SHP77 (cell line): ENCODE measurements around the gene MAPRE2.
"Not testable (repeated sequence)": the region's sequence is repeated elsewhere in the genome, so short reads cannot be mapped to it uniquely, and the experiment has no call there.

Source experiments
- DNase-seq, 2 experiments: peaks; one replicate each; lab custom pipeline; 2025; lab: John Stamatoyannopoulos, UW

MAPRE2 gene

DNA sequence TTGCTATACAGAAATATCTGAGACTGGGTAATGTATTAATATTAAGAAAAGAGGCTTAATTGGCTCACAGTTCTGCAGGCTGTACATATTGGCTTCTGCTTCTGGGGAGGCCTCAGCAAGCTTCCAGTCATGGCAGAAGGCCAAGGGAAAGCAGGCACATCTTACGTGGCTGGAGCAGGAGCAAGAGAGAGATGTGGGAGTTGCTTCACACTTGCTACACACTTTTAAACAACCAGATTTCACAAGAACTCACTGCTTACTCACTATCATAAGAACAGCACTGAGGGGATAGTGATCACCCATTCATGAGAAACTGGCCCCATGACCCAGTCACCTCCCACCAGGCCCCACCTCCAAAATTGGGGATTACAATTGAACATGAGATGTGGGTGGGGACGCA, 50.6 kb downstream of the MAPRE2 start:
- no peak for DNase-seq

GRCh38 chr18:35095983-35096676, 54.9 kb downstream of the MAPRE2 start:
- DNase-seq: no peak

GRCh38 chr18:35096677-35097011, 55.4 kb downstream of the MAPRE2 start:
- DNase-seq: no peak

DNA sequence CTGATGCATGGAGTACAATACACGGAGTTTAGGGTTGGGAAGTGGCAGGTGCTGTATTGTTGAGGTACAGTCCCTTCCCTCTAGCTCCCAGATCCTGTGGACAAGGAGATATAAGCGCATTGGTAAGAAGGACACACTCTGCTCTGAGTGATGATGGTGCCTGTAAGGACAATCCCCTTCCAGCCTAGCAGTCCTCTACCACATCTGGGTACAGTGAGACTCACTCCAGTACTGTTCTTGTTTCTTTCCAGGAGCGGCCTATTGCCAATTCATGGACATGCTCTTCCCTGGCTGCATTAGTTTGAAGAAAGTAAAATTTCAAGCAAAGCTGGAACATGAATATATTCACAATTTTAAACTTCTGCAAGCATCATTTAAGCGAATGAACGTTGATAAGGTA, 56.0 kb downstream of the MAPRE2 start:
- no peak for DNase-seq

GRCh38 chr18:35097763-35098162, 56.5 kb downstream of the MAPRE2 start:
- no peak for DNase-seq

- no peak for DNase-seq
Observed at GRCh38 chr18:35099911-35100310, 58.7 kb downstream of the MAPRE2 start.

DNA sequence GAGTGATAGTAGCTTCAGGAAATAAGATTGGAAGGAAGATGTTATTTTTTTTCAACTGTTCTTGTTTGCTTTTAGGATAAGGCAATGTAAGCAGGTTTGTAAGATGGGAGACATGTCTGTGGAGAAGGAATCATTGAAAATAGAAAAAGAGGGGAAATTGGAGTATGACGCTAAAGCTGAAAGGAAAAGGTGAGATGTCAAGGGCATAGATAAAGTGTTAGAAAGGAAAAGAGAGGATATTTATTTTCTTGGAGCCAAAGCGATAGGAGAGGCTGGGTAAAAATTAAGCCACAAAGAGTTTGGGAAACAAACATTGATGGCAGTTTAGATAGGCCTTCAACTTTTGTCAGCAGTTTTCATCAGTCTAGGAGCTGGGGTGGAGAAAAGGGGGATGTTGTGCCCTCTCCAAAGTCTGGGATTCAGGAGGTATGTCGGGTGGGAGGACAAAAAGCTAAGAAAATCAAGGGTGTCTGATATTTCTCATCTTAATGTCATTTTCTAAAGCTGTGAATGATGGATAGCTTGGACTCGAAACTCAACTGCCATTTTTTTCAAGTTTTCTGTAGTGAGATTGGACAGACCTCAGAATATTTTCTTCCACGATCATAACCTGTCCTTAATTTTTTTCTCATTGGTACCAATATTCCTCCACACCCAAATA, 63.3 kb downstream of the MAPRE2 start:
- DNase-seq: no peak

DNA sequence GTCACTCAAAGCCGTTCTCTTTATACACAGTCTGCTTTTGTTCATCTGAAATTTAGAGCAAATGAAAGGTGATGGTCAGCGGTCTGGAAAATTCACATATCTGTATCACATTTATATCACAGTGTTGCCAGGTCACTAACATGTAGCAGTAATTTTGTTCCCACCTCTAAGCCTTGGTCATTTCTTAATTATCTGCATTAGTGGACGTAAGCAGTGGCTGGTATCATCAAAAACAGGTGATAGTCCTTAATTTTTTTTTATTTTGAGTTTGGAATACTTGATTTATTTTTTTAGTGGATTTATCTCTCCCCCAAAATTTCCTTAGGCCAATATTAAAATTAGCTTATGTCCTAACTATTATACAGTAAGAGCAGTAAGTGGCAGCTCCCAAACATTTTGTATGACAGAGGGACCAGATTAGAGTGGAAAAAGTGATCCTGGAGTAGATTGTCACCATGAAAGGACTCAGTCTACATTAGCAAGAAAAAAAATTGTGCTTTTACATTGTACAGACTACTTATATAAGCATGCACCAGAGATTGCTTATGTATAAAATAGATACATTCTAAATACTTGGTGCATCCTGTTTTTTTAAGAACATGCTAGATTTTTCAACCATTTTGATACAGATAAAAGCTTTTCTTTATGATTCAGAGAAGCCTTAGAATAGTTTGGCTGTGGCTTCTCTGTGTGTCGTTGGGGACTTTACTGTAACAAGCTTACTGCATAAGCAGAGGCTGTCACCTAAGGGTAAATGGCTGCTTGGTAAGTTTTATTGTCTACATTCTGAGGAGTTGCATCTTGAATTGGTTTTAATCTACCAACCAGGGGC, 65.0 kb downstream of the MAPRE2 start:
- DNase-seq: no peak

DNA sequence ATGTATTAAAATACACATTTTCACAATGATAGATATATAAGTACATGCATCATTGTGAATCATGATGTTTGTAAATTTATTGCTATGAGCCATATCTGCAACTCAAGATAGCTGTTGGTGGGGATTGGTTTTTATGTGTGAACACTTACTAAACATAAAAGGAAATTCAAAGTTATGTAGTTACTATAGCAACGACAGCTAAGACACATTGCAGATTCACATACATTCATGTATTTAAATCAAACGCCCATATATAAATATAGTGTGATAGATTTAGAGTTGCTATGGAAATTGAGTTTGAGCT, 65.6 kb downstream of the MAPRE2 start:
- DNase-seq: no peak

DNA sequence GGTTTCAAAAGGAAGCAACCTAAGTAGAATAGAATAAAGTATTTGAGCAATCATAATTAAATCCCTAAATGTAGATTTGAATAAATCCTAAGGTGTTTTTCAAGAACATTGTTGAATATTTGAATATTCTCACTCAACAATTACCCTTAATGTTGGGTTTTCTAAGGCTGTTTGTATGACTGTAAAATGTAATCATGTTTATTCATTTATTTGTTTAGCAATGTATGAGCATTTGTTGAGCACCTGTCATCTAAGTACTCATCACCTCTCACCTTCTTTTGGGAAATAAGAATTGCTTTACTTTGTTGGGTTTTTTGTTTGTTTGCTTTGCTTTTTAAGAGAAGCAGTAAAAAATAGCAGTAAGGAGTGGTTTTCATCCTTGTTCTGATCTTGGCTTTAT, 66.0 kb downstream of the MAPRE2 start:
- DNase-seq: no peak

DNA sequence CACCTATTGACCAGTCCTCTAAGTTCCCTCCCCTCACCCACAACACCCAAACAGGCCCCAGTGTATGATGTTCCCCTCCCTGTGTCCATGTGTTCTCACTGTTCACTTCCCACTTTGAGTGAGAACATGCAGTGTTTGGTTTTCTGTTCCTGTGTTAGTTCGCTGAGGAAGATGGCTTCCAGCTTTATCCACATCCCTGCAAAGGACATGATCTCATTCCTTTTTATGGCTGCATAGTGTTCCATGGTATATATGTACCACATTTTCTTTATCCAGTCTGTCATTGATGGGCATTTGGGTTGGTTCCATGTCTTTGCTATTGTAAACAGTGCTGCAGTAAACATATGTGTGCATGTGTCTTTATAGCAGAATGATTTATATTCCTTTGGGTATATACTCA, 66.9 kb downstream of the MAPRE2 start:
- DNase-seq: not testable (repeated sequence)

GRCh38 chr18:35110059-35110458, 68.8 kb downstream of the MAPRE2 start:
- DNase-seq: no peak

DNA sequence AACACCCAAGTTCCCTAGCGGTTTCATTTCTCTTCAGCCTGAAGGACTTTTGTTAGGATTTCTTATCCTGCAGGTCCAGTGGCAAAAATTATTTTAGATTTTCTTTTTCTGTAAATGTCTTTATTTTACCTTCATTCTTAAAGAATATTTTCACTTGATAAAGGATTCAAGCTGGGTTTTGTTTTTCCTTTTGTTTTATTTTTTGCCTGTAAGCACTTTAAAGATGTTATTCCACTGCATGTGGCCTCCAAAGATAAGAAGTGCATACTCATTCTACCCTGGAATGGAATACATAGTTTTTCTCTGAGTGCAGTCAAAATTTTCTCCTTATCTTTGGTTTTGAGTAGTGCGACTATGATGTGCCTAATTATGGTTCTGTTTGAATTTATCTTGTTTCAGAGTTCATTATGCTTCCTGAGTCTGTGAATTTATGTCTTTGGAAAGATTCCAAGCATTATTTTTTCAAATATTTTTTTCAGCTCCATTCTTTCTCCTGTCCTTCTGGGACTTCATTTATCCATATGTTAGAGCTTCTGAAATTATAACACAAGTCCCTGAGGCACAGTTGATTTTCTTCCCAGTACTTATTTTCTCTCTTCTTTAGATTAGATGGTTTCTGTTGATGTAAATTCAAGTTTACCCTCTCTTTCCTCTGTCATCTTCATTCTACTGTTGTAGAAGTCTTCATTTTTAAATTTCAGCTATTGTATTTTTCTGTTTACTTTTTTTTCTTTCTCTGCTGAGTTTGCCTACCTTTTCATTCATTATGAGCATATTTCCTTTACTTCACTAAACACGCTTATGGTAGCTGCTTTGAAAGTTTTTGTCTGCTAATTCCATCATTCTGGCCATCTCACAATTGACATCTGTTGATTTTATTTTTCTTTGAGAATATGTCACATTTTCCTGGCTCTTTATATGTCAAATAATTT, 69.6 kb downstream of the MAPRE2 start:
- no peak for DNase-seq

- DNase-seq: no peak
Observed at GRCh38 chr18:35112696-35113095, 71.5 kb downstream of the MAPRE2 start.

DNA sequence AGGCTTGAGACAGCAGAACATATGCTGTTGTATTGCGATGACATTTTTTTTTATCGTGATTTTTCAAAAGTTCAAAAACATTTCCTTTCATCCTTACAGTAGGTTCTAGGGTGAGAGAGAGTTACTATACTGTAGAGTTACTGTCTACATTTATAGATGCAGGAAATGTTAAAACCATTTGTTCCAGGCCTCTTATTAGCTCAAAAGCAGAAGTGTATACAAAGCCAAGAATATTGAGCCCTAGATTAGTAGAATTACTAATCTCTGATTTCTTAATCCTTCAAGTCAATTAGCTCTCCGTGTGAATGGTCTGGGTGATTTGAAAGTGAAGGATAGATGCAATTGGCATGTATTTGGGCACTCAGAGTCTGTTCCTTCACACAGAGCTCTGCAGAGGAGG, 73.1 kb downstream of the MAPRE2 start:
- no peak for DNase-seq

DNA sequence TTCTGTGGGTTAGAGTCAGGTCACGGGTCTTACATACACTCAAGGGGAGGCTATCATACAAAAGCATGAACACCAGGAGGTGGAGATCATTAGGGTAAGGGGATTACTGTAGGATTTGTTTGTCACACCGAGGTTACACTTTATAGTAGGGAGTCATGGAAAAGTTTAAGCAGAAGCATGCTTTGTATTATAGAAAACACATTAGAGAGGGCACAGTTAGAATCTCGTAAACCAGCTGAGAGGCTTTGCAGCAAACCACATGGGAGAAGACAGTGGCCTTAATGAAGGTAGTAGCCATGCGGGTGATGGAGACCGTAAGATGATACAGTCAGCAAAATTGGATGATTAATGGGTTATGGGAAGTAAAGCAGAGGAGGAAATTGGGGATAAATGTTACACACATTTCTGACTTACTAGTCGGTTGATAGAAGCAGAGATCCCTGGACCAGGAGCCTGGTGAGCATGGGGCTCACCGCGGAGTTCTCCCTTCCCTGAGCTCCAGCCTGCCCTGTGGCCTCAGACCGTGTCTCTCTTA, 75.6 kb downstream of the MAPRE2 start:
- no peak for DNase-seq

GRCh38 chr18:35117372-35117771, 76.2 kb downstream of the MAPRE2 start:
- DNase-seq: no peak

GRCh38 chr18:35117951-35118411, 76.8 kb downstream of the MAPRE2 start:
- no peak for DNase-seq

GRCh38 chr18:35118641-35119040, 77.4 kb downstream of the MAPRE2 start:
- no peak for DNase-seq

DNA sequence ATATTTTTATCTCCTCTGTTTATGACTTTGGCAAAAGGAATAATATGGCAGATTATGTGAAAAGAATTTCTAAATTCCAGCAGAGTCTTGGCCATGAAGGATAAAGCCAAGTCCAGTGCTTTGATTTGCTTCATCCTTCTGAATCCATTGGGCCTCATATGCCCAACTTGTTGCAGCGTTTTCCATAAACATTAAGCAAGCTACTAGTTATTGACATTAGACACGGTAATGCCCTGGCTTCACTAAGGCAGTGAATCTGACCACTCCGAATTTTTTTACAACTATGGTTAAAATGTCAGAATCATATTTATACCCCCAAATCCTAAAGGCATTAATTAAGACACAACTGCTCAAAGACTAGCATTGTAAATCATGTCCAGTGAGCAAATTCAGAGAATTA, 79.8 kb downstream of the MAPRE2 start:
- DNase-seq: no peak

- DNase-seq: no peak
Observed at GRCh38 chr18:35121531-35121930, 80.3 kb downstream of the MAPRE2 start.
